Measurements from ENCODE around the gene BCL2.

DNA sequence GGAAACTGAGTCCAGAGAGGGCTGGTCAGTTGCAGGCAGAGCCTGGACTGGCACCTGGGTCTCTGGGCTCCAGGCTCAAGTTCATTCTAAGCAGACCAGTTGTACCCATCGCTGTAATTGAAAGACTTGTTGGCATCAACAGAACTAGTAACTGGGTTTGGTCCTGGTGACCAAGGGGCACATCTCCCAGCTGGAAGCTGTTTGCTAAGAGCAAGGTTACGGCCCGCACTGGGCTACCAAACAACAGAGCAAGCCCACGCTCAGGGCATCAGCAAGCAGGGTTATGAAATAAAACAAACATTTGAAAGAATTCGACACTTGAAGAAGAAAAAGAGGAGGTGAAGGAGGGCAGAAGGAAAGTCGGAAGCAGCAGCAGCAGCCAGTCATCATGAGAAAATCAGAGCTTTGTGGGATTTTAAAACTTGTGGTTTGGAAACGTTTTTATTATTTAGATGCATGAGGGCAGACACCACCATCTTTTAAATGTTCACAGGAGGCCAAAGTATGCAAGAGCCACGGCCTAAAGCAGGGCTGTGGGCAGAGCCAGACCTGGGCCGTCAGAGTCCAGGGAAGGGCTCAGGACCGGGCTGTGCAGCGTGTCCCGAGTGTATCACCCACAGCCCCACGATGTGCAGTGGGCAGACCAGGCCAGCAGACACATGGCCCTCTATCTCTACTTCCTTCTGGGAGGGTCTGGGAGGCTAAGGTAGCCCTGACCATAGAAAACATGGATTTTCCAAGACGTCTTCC, 220.3 kb downstream of the BCL2 start:
- TF ChIP-seq, protein P1, sequence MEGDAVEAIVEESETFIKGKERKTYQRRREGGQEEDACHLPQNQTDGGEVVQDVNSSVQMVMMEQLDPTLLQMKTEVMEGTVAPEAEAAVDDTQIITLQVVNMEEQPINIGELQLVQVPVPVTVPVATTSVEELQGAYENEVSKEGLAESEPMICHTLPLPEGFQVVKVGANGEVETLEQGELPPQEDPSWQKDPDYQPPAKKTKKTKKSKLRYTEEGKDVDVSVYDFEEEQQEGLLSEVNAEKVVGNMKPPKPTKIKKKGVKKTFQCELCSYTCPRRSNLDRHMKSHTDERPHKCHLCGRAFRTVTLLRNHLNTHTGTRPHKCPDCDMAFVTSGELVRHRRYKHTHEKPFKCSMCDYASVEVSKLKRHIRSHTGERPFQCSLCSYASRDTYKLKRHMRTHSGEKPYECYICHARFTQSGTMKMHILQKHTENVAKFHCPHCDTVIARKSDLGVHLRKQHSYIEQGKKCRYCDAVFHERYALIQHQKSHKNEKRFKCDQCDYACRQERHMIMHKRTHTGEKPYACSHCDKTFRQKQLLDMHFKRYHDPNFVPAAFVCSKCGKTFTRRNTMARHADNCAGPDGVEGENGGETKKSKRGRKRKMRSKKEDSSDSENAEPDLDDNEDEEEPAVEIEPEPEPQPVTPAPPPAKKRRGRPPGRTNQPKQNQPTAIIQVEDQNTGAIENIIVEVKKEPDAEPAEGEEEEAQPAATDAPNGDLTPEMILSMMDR (IDR thresholded peaks at IDR 0.05): no peak
- TF ChIP-seq POLR2A (IDR thresholded peaks at IDR 0.05): no peak
